ENCODE results near the gene PGS1.

PGS1 gene

GRCh38 chr17:78374631-78375274 is 3.7 kb upstream of the PGS1 start:
- H3F3A ChIP-seq (ENCODE audit: insufficient read depth): no peaks in the 10 kb centered on the region
- no peaks in the 10 kb centered on the region; the same call in 1 of the 2 replicates for H4K20me1 ChIP-seq (ENCODE audit: low read depth, low read length)
- H3K79me2 ChIP-seq (ENCODE audit: insufficient read depth, low read length): peaks cover 12% of the 10 kb centered on the region
- no peak overlapping the region for H2AFZ ChIP-seq (ENCODE audit: low read depth, low read length, severe bottlenecking)
- H3K36me3 ChIP-seq (ENCODE audit: low read length): no peaks in the 10 kb centered on the region
- TF ChIP-seq, protein P1, sequence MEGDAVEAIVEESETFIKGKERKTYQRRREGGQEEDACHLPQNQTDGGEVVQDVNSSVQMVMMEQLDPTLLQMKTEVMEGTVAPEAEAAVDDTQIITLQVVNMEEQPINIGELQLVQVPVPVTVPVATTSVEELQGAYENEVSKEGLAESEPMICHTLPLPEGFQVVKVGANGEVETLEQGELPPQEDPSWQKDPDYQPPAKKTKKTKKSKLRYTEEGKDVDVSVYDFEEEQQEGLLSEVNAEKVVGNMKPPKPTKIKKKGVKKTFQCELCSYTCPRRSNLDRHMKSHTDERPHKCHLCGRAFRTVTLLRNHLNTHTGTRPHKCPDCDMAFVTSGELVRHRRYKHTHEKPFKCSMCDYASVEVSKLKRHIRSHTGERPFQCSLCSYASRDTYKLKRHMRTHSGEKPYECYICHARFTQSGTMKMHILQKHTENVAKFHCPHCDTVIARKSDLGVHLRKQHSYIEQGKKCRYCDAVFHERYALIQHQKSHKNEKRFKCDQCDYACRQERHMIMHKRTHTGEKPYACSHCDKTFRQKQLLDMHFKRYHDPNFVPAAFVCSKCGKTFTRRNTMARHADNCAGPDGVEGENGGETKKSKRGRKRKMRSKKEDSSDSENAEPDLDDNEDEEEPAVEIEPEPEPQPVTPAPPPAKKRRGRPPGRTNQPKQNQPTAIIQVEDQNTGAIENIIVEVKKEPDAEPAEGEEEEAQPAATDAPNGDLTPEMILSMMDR (IDR thresholded peaks at IDR 0.05; ENCODE audit: insufficient read depth, low read length, poor library complexity, severe bottlenecking): no peak
- no peak for TF ChIP-seq EZH2phosphoT487 (conservative IDR thresholded peaks at IDR 0.05; ENCODE audit: low read length)
- H3K9me2 ChIP-seq (replicated peaks; ENCODE audit: insufficient read depth, low read length): no peaks in the 10 kb centered on the region
- no peaks in the 10 kb centered on the region for H3K9me3 ChIP-seq (ENCODE audit: insufficient read depth, low read length)
- H3K4me3 ChIP-seq (ENCODE audit: insufficient read depth, low read length, poor library complexity, severe bottlenecking): no peak overlapping the region
- no peak overlapping the region for H3K9ac ChIP-seq (ENCODE audit: low read length)
- H3K27ac ChIP-seq (ENCODE audit: low read depth, low read length): no peak overlapping the region
- no peak overlapping the region for H3K4me2 ChIP-seq (ENCODE audit: low read depth, low read length, poor library complexity, severe bottlenecking)
- no peaks in the 10 kb centered on the region for H3K27me3 ChIP-seq (ENCODE audit: low read length)

DNA sequence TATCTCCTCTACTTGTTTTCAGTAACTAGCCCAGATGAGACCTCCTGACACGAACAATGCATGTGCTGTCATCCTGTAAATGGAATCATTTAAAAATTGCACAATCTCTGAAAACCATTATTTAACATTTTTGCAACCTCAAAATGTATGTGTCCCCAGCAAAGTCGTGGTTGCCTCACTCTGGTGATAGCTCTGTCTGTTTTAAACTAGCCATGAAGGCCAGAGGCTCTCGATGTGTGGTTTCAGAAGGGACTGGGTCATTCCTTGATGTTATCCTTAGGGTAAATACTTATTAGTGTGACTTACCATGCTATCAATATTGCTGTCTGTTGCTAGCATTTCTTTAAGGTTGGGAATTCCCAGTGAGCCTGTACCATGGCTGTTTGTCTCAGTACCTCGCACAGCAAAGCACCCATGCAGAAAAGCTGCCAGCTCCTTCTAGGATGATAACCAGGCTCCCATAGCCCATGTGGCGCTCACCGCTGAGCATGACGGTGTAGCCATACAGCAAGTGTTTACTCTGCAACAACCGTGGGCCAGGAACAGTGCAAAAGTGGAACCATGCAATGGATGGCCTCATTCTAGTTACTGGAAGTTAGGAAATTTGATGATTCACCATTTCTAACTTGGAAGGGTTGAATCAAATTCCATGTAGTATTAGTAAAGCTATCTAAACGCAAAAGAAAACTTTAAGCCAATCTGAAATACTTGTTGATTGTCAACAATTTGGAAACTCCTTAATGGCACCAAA is 2.9 kb upstream of the PGS1 start:
- Histone ChIP-seq H3K4me3 (ENCODE audit: insufficient read depth, low read length, poor library complexity, severe bottlenecking) (no peak overlapping the region), H3K4me2 (ENCODE audit: low read depth, low read length, poor library complexity, severe bottlenecking) (no peak overlapping the region), H3K79me2 (ENCODE audit: insufficient read depth, low read length) (peaks cover 20% of the 10 kb centered on the region), H2AFZ (ENCODE audit: low read depth, low read length, severe bottlenecking) (no peak overlapping the region), H3K27ac (ENCODE audit: low read depth, low read length) (no peak overlapping the region), H3K9ac (ENCODE audit: low read length) (no peak overlapping the region), H3K9me2 (replicated peaks; ENCODE audit: insufficient read depth, low read length) (no peaks in the 10 kb centered on the region), H3K9me3 (ENCODE audit: insufficient read depth, low read length) (no peaks in the 10 kb centered on the region), H4K20me1 (ENCODE audit: low read depth, low read length) (no peaks in the 10 kb centered on the region; the same call in 1 of the 2 replicates), H3K27me3 (ENCODE audit: low read length) (no peaks in the 10 kb centered on the region), H3K36me3 (ENCODE audit: low read length) (no peaks in the 10 kb centered on the region), H3F3A (ENCODE audit: insufficient read depth) (no peaks in the 10 kb centered on the region)
- TF ChIP-seq EZH2phosphoT487 (conservative IDR thresholded peaks at IDR 0.05; ENCODE audit: low read length): no peak
- TF ChIP-seq, protein P1 (IDR thresholded peaks at IDR 0.05; ENCODE audit: insufficient read depth, low read length, poor library complexity, severe bottlenecking): no peak

GRCh38 chr17:78376161-78376560 is 2.3 kb upstream of the PGS1 start:
- H3K4me2 ChIP-seq (ENCODE audit: low read depth, low read length, poor library complexity, severe bottlenecking): no peak overlapping the region
- no peaks in the 10 kb centered on the region for H3K9me2 ChIP-seq (replicated peaks; ENCODE audit: insufficient read depth, low read length)
- TF ChIP-seq, protein P1 (IDR thresholded peaks at IDR 0.05; ENCODE audit: insufficient read depth, low read length, poor library complexity, severe bottlenecking): no peak
- TF ChIP-seq EZH2phosphoT487 (conservative IDR thresholded peaks at IDR 0.05; ENCODE audit: low read length): no peak
- no peaks in the 10 kb centered on the region for H3K27me3 ChIP-seq (ENCODE audit: low read length)
- no peaks in the 10 kb centered on the region for H3K9me3 ChIP-seq (ENCODE audit: insufficient read depth, low read length)
- H3K36me3 ChIP-seq (ENCODE audit: low read length): no peaks in the 10 kb centered on the region
- H3K79me2 ChIP-seq (ENCODE audit: insufficient read depth, low read length): peaks cover 26% of the 10 kb centered on the region
- no peak overlapping the region for H3K9ac ChIP-seq (ENCODE audit: low read length)
- H3F3A ChIP-seq (ENCODE audit: insufficient read depth): no peaks in the 10 kb centered on the region
- no peak overlapping the region for H2AFZ ChIP-seq (ENCODE audit: low read depth, low read length, severe bottlenecking)
- no peaks in the 10 kb centered on the region; the same call in 1 of the 2 replicates for H4K20me1 ChIP-seq (ENCODE audit: low read depth, low read length)
- no peak overlapping the region for H3K4me3 ChIP-seq (ENCODE audit: insufficient read depth, low read length, poor library complexity, severe bottlenecking)
- no peak overlapping the region for H3K27ac ChIP-seq (ENCODE audit: low read depth, low read length)
